K562 (cell line): ENCODE data around the gene EBF4.

Experiments used
- ATF7 ChIP-seq: fragments of 450-650 bp; IDR thresholded peaks from 2 replicates; pipeline ENCODE4 v1.7.1; 2014; ENCODE audit warnings: mild to moderate bottlenecking, moderate library complexity
- CHD4 ChIP-seq: fragments of 200-600 bp; sonication (generic); IDR thresholded peaks from 3 replicates; pipeline ENCODE4 v1.6.1; 2012; ENCODE audit warnings: low read depth, mild to moderate bottlenecking, mixed read lengths, low read length, inconsistent platforms; ENCODE audit not compliant: insufficient read depth, insufficient replicate concordance, poor library complexity, severe bottlenecking
- DPF2 ChIP-seq: fragments of 450-650 bp; IDR thresholded peaks from 2 replicates; pipeline ENCODE4 v1.6.1; 2016
- NFE2 ChIP-seq: IDR thresholded peaks from 2 replicates; pipeline ENCODE4 v1.6.1; 2014; ENCODE audit warnings: antibody characterized with exemption, low read depth
- SP2 ChIP-seq: IDR thresholded peaks from 2 replicates; pipeline ENCODE4 v1.6.1; 2011; ENCODE audit warnings: mild to moderate bottlenecking, low read depth, low read length, moderate library complexity; ENCODE audit not compliant: poor library complexity, severe bottlenecking; ENCODE audit errors: extremely low read depth
- ZNF23 ChIP-seq: fragments of 250-450 bp; sonication (Bioruptor Pico); IDR thresholded peaks from 2 replicates; pipeline ENCODE4 v1.4.0; 2020; ENCODE audit warnings: mild to moderate bottlenecking
- TF ChIP-seq, protein P1 (sequence below), 2 experiments: fragments of 450-650 bp; formaldehyde crosslinking in 1 of 2; IDR thresholded peaks; 2 replicates each; pipeline versions ENCODE4 v1.4.0 to v1.6.1; 2014 to 2020; ENCODE audit warnings: mild to moderate bottlenecking in 2 of 2, borderline replicate concordance in 1 of 2, low read depth in 1 of 2
- TF ChIP-seq, protein P2 (sequence below), 3 experiments: IDR thresholded peaks in 2 of 3; conservative IDR thresholded peaks in 1 of 3; 2 replicates each; pipeline ENCODE4 v1.5.1; 2011 to 2012; ENCODE audit warnings: low read length in 3 of 3, mild to moderate bottlenecking in 3 of 3, control low read depth in 2 of 3, improper control_type of control experiment in 1 of 3, inconsistent platforms in 1 of 3, low read depth in 1 of 3, mixed read lengths in 1 of 3, moderate library complexity in 1 of 3; ENCODE audit not compliant: insufficient read depth in 2 of 3

DNA sequence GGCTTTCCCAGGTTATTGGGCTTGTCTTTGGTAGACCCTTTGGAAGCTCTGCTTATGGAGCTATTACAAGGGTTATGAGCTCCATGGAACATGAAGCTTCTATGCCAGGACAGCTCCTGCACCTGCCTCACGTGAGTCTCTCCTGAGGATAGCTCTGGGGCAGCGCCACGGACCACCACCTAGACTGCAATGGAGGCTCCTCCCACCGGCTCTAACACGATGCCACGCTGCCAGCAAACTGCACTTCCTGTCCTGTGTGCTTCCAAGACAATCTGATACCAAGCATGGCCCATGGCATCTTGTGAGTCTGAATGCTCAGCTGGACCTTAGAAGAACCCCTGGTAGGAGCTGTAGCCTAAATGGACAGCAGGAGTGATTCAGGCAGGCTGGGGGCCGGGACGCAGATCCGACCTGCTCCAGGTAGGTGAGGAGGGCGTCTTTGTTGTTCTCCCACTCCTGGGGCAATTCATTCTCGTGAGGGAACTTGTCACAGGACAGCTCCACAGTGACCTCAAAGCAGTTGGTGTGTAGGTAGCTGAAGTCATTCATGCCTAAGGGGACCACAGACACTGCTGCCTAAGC lies 102.4 kb downstream of the EBF4 start:
- no peak for TF ChIP-seq DPF2
- TF ChIP-seq, protein P1, sequence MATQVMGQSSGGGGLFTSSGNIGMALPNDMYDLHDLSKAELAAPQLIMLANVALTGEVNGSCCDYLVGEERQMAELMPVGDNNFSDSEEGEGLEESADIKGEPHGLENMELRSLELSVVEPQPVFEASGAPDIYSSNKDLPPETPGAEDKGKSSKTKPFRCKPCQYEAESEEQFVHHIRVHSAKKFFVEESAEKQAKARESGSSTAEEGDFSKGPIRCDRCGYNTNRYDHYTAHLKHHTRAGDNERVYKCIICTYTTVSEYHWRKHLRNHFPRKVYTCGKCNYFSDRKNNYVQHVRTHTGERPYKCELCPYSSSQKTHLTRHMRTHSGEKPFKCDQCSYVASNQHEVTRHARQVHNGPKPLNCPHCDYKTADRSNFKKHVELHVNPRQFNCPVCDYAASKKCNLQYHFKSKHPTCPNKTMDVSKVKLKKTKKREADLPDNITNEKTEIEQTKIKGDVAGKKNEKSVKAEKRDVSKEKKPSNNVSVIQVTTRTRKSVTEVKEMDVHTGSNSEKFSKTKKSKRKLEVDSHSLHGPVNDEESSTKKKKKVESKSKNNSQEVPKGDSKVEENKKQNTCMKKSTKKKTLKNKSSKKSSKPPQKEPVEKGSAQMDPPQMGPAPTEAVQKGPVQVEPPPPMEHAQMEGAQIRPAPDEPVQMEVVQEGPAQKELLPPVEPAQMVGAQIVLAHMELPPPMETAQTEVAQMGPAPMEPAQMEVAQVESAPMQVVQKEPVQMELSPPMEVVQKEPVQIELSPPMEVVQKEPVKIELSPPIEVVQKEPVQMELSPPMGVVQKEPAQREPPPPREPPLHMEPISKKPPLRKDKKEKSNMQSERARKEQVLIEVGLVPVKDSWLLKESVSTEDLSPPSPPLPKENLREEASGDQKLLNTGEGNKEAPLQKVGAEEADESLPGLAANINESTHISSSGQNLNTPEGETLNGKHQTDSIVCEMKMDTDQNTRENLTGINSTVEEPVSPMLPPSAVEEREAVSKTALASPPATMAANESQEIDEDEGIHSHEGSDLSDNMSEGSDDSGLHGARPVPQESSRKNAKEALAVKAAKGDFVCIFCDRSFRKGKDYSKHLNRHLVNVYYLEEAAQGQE (IDR thresholded peaks at IDR 0.05; ENCODE audit: borderline replicate concordance) = no peak
- TF ChIP-seq, protein P1 (CRISPR knock-in tag; IDR thresholded peaks at IDR 0.05; ENCODE audit: low read depth) = no peak
- no peak for TF ChIP-seq NFE2
- no peak for TF ChIP-seq SP2
- TF ChIP-seq CHD4 = no peak
- no peak for TF ChIP-seq ZNF23 (CRISPR knock-in tag)
- TF ChIP-seq, protein P2, sequence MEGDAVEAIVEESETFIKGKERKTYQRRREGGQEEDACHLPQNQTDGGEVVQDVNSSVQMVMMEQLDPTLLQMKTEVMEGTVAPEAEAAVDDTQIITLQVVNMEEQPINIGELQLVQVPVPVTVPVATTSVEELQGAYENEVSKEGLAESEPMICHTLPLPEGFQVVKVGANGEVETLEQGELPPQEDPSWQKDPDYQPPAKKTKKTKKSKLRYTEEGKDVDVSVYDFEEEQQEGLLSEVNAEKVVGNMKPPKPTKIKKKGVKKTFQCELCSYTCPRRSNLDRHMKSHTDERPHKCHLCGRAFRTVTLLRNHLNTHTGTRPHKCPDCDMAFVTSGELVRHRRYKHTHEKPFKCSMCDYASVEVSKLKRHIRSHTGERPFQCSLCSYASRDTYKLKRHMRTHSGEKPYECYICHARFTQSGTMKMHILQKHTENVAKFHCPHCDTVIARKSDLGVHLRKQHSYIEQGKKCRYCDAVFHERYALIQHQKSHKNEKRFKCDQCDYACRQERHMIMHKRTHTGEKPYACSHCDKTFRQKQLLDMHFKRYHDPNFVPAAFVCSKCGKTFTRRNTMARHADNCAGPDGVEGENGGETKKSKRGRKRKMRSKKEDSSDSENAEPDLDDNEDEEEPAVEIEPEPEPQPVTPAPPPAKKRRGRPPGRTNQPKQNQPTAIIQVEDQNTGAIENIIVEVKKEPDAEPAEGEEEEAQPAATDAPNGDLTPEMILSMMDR (IDR thresholded peaks at IDR 0.05 in 2 of 3, conservative IDR thresholded peaks at IDR 0.05 in 1 of 3; ENCODE audit: insufficient read depth in 2 of 3, low read depth in 1 of 3, low read length in 3 of 3) = no peak
- no peak for TF ChIP-seq ATF7
